Neuronal stem cell (in vitro differentiated cells): ENCODE measurements around the gene DPM1.

ENCODE experiments used
- DNase-seq: peaks from one replicate; pipeline ENCODE4 v3.0.0-alpha.2; 2013; ENCODE audit warnings: low spot score
- H2AFZ ChIP-seq: one replicate; pipeline ENCODE4 v1.6.1; 2013; ENCODE audit warnings: mild to moderate bottlenecking, low read length, inconsistent platforms
- H2AK5ac ChIP-seq: 2 replicates; pipeline ENCODE4 v1.6.1; 2013; ENCODE audit warnings: low read depth, mild to moderate bottlenecking, inconsistent platforms, low read length, moderate library complexity, mixed read lengths
- H2BK120ac ChIP-seq: 2 replicates; pipeline ENCODE4 v1.6.1; 2013; ENCODE audit warnings: low read depth, mild to moderate bottlenecking, inconsistent platforms, low read length, moderate library complexity, mixed read lengths
- H2BK12ac ChIP-seq: one replicate; pipeline ENCODE4 v1.6.1; 2013; ENCODE audit warnings: low read length, inconsistent platforms
- H2BK15ac ChIP-seq: 2 replicates; pipeline ENCODE4 v1.6.1; 2013; ENCODE audit warnings: mild to moderate bottlenecking, low read length, inconsistent platforms, mixed read lengths
- H2BK5ac ChIP-seq: one replicate; pipeline ENCODE4 v1.6.1; 2013; ENCODE audit warnings: inconsistent platforms, mild to moderate bottlenecking, low read length, moderate library complexity
- H3K14ac ChIP-seq: one replicate; pipeline ENCODE4 v1.6.1; 2013; ENCODE audit warnings: low read length, inconsistent platforms
- H3K18ac ChIP-seq: 2 replicates; pipeline ENCODE4 v1.6.1; 2013; ENCODE audit warnings: low read length, inconsistent platforms
- H3K23ac ChIP-seq: 2 replicates; pipeline ENCODE4 v1.6.1; 2013; ENCODE audit warnings: low read depth, mild to moderate bottlenecking, mixed read lengths, low read length, inconsistent platforms; ENCODE audit not compliant: poor library complexity
- H3K27ac ChIP-seq: replicated peaks from 3 replicates; pipeline ENCODE4 v1.5.1; 2013; ENCODE audit warnings: low read length, inconsistent platforms
- H3K27me3 ChIP-seq, 3 experiments: 2 replicates each; pipeline ENCODE4 v1.6.1; 2013; ENCODE audit warnings: low read length in 3 of 3, mild to moderate bottlenecking in 2 of 3, inconsistent platforms in 1 of 3, low read depth in 1 of 3, mixed read lengths in 1 of 3, moderate library complexity in 1 of 3; ENCODE audit not compliant: control insufficient read depth in 3 of 3, insufficient read depth in 3 of 3
- H3K36me3 ChIP-seq, 2 donors: replicated peaks in 1 of 2; 2 replicates each; pipeline ENCODE4 v1.6.1; 2013; ENCODE audit warnings: low read length in 2 of 2; ENCODE audit not compliant: control insufficient read depth in 2 of 2, insufficient read depth in 2 of 2
- H3K4ac ChIP-seq: 2 replicates; pipeline ENCODE4 v1.6.1; 2013; ENCODE audit warnings: inconsistent platforms, mild to moderate bottlenecking, low read length, moderate library complexity
- H3K4me1 ChIP-seq, 2 donors: 1 replicate in 1 of 2; 2 replicates in 1 of 2; pipeline ENCODE4 v1.6.1; 2013; ENCODE audit warnings: low read length in 2 of 2, low read depth in 1 of 2; ENCODE audit not compliant: control insufficient read depth in 2 of 2, insufficient read depth in 1 of 2
- H3K4me2 ChIP-seq: one replicate; pipeline ENCODE4 v1.6.1; 2013; ENCODE audit warnings: mild to moderate bottlenecking, low read length, inconsistent platforms; ENCODE audit not compliant: insufficient read depth, poor library complexity, severe bottlenecking
- H3K4me3 ChIP-seq, 2 donors: 2 replicates each; pipeline ENCODE4 v1.5.1; 2013; ENCODE audit warnings: low read length in 2 of 2, mild to moderate bottlenecking in 2 of 2, inconsistent platforms in 1 of 2, moderate library complexity in 1 of 2
- H3K79me1 ChIP-seq: one replicate; pipeline ENCODE4 v1.6.1; 2013; ENCODE audit warnings: low read depth, mild to moderate bottlenecking, inconsistent platforms, low read length, moderate library complexity
- H3K9ac ChIP-seq: one replicate; pipeline ENCODE4 v1.6.1; 2013; ENCODE audit warnings: mild to moderate bottlenecking, low read depth, low read length, inconsistent platforms; ENCODE audit not compliant: poor library complexity
- H3K9me3 ChIP-seq, 2 donors: replicated peaks in 1 of 2; 2 replicates each; pipeline versions ENCODE3 to v1.6.1; 2013; ENCODE audit warnings: low read length in 2 of 2, mild to moderate bottlenecking in 2 of 2, inconsistent platforms in 1 of 2, low read depth in 1 of 2, mixed read lengths in 1 of 2, moderate library complexity in 1 of 2; ENCODE audit not compliant: control insufficient read depth in 2 of 2, insufficient read depth in 1 of 2
- H4K8ac ChIP-seq: one replicate; pipeline ENCODE4 v1.6.1; 2013; ENCODE audit warnings: low read depth, mild to moderate bottlenecking, inconsistent platforms, low read length, moderate library complexity
- H4K91ac ChIP-seq: one replicate; pipeline ENCODE4 v1.6.1; 2013; ENCODE audit warnings: low read length, low read depth, mild to moderate bottlenecking, inconsistent platforms; ENCODE audit not compliant: poor library complexity
- WGBS, 2 donors: extraction: QIAGEN DNeasy Blood & Tissue Kit; methylation state at CpG; one replicate each; pipeline ENCODE4 v1.1.7; 2013; ENCODE audit warnings: missing lambda C conversion rate in 2 of 2, mixed read lengths in 1 of 2; ENCODE audit not compliant: insufficient read length in 2 of 2, insufficient replicate concordance in 1 of 2; ENCODE audit errors: extremely low coverage in 2 of 2; 5-methylcytosine and 5-hydroxymethylcytosine counted together

Gene DPM1

GRCh38 chr20:50891138-50891537 lies 67.2 kb downstream of the DPM1 start:
- no peak overlapping the region for H3K9ac ChIP-seq
- no peak overlapping the region for H3K18ac ChIP-seq
- no peaks in the 10 kb centered on the region for H3K9me3 ChIP-seq
- no peaks in the 10 kb centered on the region for H3K4me1 ChIP-seq
- H4K91ac ChIP-seq = no peak overlapping the region
- H2BK5ac ChIP-seq = no peak overlapping the region
- H3K14ac ChIP-seq = no peak overlapping the region
- H3K27me3 ChIP-seq = no peaks in the 10 kb centered on the region
- H3K36me3 ChIP-seq = peaks cover 44 to 93% of the 10 kb centered on the region in 2 donors
- no peak overlapping the region for H2AFZ ChIP-seq
- no peak for DNase-seq
- H3K4me2 ChIP-seq = no peak overlapping the region
- H2BK15ac ChIP-seq = no peak overlapping the region
- no peak overlapping the region for H4K8ac ChIP-seq
- no peak overlapping the region for H2BK12ac ChIP-seq
- H3K4ac ChIP-seq = no peak overlapping the region
- H3K79me1 ChIP-seq = peaks cover 5% of the 10 kb centered on the region
- H3K27ac ChIP-seq = no peak overlapping the region
- no peak overlapping the region for H3K23ac ChIP-seq
- H3K4me3 ChIP-seq = no peak overlapping the region
- no peak overlapping the region for H2AK5ac ChIP-seq
- H2BK120ac ChIP-seq = no peak overlapping the region
- WGBS, 2 donors = no CpG with 5 or more reads among the region's 5 CpGs

GRCh38 chr20:50887576-50887975 lies 70.8 kb downstream of the DPM1 start:
- no CpG with 5 or more reads among the region's 3 CpGs for WGBS, 2 donors
- Histone ChIP-seq H3K9me3 (peaks cover 0 to 7% of the 10 kb centered on the region in 2 donors), H3K4me2 (no peak overlapping the region), H4K91ac (no peak overlapping the region), H3K27me3 (no peaks in the 10 kb centered on the region), H3K4me1 (no peaks in the 10 kb centered on the region), H3K79me1 (peaks cover 3% of the 10 kb centered on the region), H2BK15ac (no peak overlapping the region), H3K36me3 (peaks cover 26 to 57% of the 10 kb centered on the region in 2 donors), H2BK12ac (no peak overlapping the region), H2AFZ (no peak overlapping the region), H3K23ac (no peak overlapping the region), H3K18ac (no peak overlapping the region), H3K14ac (no peak overlapping the region), H3K27ac (no peak overlapping the region), H2BK5ac (no peak overlapping the region), H2BK120ac (no peak overlapping the region), H4K8ac (no peak overlapping the region), H3K4ac (no peak overlapping the region), H2AK5ac (no peak overlapping the region), H3K9ac (no peak overlapping the region), H3K4me3 (no peak overlapping the region)
- no peak for DNase-seq

- Histone ChIP-seq H3K4ac (no peak overlapping the region), H3K4me2 (no peak overlapping the region), H3K14ac (no peak overlapping the region), H3K9ac (no peak overlapping the region), H2AK5ac (no peak overlapping the region), H3K23ac (no peak overlapping the region), H3K79me1 (peaks cover 3% of the 10 kb centered on the region), H2BK120ac (no peak overlapping the region), H4K91ac (no peak overlapping the region), H3K18ac (no peak overlapping the region), H4K8ac (no peak overlapping the region), H3K36me3 (peaks cover 13 to 44% of the 10 kb centered on the region in 2 donors), H2AFZ (no peak overlapping the region), H2BK5ac (no peak overlapping the region), H3K4me3 (no peak overlapping the region), H3K27me3 (no peaks in the 10 kb centered on the region), H3K27ac (no peak overlapping the region), H3K9me3 (peaks cover 0 to 9% of the 10 kb centered on the region in 2 donors), H2BK12ac (no peak overlapping the region), H3K4me1 (no peaks in the 10 kb centered on the region), H2BK15ac (no peak overlapping the region)
- WGBS, 2 donors = no CpG with 5 or more reads among the region's 12 CpGs
- no peak for DNase-seq
Measured at GRCh38 chr20:50886184-50886790, 72.0 kb downstream of the DPM1 start.

GRCh38 chr20:50885781-50886180 lies 72.6 kb downstream of the DPM1 start:
- DNase-seq = no peak
- no peak overlapping the region for H4K8ac ChIP-seq
- no peaks in the 10 kb centered on the region for H3K79me1 ChIP-seq
- no peak overlapping the region for H2BK12ac ChIP-seq
- no peak overlapping the region for H3K4ac ChIP-seq
- H3K4me2 ChIP-seq = no peak overlapping the region
- H2BK120ac ChIP-seq = no peak overlapping the region
- no peaks in the 10 kb centered on the region for H3K4me1 ChIP-seq
- no CpG with 5 or more reads among the region's 5 CpGs for WGBS, 2 donors
- peaks cover 9 to 39% of the 10 kb centered on the region in 2 donors for H3K36me3 ChIP-seq
- H3K4me3 ChIP-seq = no peak overlapping the region
- no peak overlapping the region for H3K9ac ChIP-seq
- H3K9me3 ChIP-seq = peaks cover 0 to 9% of the 10 kb centered on the region in 2 donors
- no peak overlapping the region for H4K91ac ChIP-seq
- H2BK5ac ChIP-seq = no peak overlapping the region
- H3K27ac ChIP-seq = no peak overlapping the region
- H3K14ac ChIP-seq = no peak overlapping the region
- no peak overlapping the region for H3K18ac ChIP-seq
- H2BK15ac ChIP-seq = no peak overlapping the region
- H3K23ac ChIP-seq = no peak overlapping the region
- H2AFZ ChIP-seq = no peak overlapping the region
- no peak overlapping the region for H2AK5ac ChIP-seq
- no peaks in the 10 kb centered on the region for H3K27me3 ChIP-seq
